GM06990 (cell line): Measurements from ENCODE around the gene CD47.

ENCODE experiments used
- DNase-seq: peaks from one replicate; pipeline ENCODE4 v3.0.0-alpha.2; 2011; ENCODE audit not compliant: insufficient read length; ENCODE audit errors: extremely low read depth
- H3K27me3 ChIP-seq: replicated peaks from 2 replicates; pipeline ENCODE4 v1.6.0; 2011; ENCODE audit warnings: low read length; ENCODE audit not compliant: control insufficient read depth, insufficient read depth
- H3K36me3 ChIP-seq: 2 replicates; pipeline ENCODE4 v1.5.1; 2011; ENCODE audit warnings: low read length; ENCODE audit not compliant: control insufficient read depth, insufficient read depth
- H3K4me3 ChIP-seq: replicated peaks from 2 replicates; pipeline ENCODE4 v1.5.1; 2011; ENCODE audit warnings: low read depth, mild to moderate bottlenecking, control low read depth, low read length
- TF ChIP-seq, protein P1 (sequence below): IDR thresholded peaks from 2 replicates; pipeline ENCODE4 v1.5.1; 2011; ENCODE audit warnings: low read length, control low read depth, mild to moderate bottlenecking, inconsistent platforms; ENCODE audit not compliant: insufficient read depth, poor library complexity, severe bottlenecking

Gene CD47

GRCh38 chr3:108076564-108076963, 14.3 kb downstream of the CD47 start:
- TF ChIP-seq, protein P1, sequence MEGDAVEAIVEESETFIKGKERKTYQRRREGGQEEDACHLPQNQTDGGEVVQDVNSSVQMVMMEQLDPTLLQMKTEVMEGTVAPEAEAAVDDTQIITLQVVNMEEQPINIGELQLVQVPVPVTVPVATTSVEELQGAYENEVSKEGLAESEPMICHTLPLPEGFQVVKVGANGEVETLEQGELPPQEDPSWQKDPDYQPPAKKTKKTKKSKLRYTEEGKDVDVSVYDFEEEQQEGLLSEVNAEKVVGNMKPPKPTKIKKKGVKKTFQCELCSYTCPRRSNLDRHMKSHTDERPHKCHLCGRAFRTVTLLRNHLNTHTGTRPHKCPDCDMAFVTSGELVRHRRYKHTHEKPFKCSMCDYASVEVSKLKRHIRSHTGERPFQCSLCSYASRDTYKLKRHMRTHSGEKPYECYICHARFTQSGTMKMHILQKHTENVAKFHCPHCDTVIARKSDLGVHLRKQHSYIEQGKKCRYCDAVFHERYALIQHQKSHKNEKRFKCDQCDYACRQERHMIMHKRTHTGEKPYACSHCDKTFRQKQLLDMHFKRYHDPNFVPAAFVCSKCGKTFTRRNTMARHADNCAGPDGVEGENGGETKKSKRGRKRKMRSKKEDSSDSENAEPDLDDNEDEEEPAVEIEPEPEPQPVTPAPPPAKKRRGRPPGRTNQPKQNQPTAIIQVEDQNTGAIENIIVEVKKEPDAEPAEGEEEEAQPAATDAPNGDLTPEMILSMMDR = no peak
- no peak overlapping the region for H3K4me3 ChIP-seq
- H3K36me3 ChIP-seq = peaks cover 3% of the 10 kb centered on the region
- H3K27me3 ChIP-seq = no peaks in the 10 kb centered on the region
- DNase-seq = no peak

DNA sequence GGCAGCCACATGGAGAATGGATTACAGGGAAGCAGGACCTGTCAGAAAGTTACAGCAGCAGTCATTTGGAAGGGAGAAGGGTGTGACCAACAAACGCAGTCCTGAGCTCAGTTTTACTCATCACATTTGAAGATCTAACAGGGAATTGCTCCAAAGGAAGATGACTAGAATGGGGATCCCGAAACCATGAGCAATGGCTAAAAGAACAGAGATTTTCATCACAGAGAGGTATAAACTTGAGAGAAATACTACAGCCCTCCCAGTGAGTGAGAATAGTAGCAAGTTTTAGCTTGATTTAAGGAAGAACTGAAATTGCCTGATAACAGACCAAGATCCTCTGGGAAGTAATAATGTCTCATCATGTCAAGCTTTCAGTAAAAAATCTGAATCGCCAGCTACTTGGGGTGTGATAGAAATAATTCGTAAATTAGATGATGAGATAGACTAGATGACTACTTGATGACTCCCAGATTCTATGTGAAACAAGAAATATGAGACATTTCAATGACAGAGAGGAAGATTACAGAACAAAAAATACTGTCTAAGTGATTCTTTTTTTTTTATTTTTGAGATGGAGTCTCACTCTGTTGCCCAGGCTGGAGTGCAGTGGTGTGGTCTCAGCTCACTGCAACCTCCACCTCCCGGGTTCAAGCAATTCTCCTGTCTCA, 16.9 kb downstream of the CD47 start:
- TF ChIP-seq, protein P1 = no peak
- Histone ChIP-seq H3K36me3 (peaks cover 4% of the 10 kb centered on the region), H3K4me3 (no peak overlapping the region), H3K27me3 (no peaks in the 10 kb centered on the region)
- DNase-seq = no peak

GRCh38 chr3:108071368-108071767, 19.5 kb downstream of the CD47 start:
- Histone ChIP-seq H3K4me3 (no peak overlapping the region), H3K36me3 (peaks cover 4% of the 10 kb centered on the region), H3K27me3 (no peaks in the 10 kb centered on the region)
- no peak for DNase-seq
- TF ChIP-seq, protein P1 = no peak

DNA sequence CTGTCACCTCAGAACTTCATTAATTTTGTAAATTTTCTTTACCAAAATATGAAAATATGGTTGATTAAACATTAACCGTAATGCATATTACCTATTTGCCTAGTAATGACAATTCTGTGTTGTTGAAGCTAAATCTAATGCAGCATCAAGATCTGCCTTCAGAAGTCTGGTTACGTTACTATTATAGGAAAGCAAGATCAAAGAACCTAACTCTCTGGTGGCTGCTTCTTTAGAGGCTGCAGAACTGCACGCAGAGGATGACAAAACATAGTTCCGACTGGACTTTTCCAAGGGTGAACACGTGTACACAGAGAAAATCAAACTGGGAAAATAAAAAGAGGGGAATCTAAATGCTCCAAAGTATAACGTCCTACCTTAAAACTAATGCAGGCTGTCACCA, 20.5 kb downstream of the CD47 start:
- Histone ChIP-seq H3K36me3 (peaks cover 4% of the 10 kb centered on the region), H3K4me3 (no peak overlapping the region), H3K27me3 (no peaks in the 10 kb centered on the region)
- TF ChIP-seq, protein P1 = no peak
- DNase-seq = no peak

- TF ChIP-seq, protein P1 = no peak
- Histone ChIP-seq H3K27me3 (no peaks in the 10 kb centered on the region), H3K36me3 (peaks cover 2% of the 10 kb centered on the region; the same call in 1 of the 2 replicates), H3K4me3 (no peak overlapping the region)
- DNase-seq = no peak
Measured at GRCh38 chr3:108067768-108068167, 23.1 kb downstream of the CD47 start.

- TF ChIP-seq, protein P1 = no peak
Measured at GRCh38 chr3:108065096-108065495, 25.7 kb downstream of the CD47 start.

More at GRCh38 chr3:108065096-108065495, 25.7 kb downstream of the CD47 start:
- Histone ChIP-seq H3K36me3 (peaks cover 5% of the 10 kb centered on the region), H3K4me3 (no peak overlapping the region), H3K27me3 (no peaks in the 10 kb centered on the region)
- DNase-seq = no peak
